GM18909 (cell line): ENCODE results near the gene RACGAP1.

Experiments
- ATAC-seq: cut with Tn5 transposase; IDR thresholded peaks from one replicate; pipeline ENCODE4 v1.9.1; 2021; ENCODE audit warnings: mild to moderate bottlenecking; ENCODE audit not compliant: unreplicated experiment, poor library complexity

Gene RACGAP1

GRCh38 chr12:49972641-49973360 lies 52.5 kb downstream of the RACGAP1 start, which contains the start of gene AQP6:
Gene AQP6 (plus strand): TSS chr12:49972947. CDS start chr12:49973174, 227 bp downstream.
- no peak for ATAC-seq

DNA sequence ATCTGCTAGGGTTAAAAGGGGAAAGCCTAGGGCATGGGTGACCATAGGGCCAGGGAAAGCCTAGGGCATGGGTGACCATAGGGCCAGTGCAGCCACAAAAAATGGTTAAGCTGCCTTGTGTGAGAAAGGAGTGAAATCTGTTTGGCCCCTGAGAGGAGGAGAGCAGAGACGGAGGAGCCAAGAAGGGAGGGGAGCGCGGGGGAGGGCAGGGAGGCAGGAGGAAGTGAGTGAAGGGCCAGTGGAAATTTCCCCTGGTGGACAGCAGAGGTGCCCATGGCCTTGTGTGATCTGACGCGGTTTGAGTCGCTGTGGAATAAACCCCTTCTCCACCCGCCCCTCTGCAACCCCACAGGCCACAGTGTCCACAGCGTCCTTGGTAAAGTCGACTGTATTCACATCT lies 53.2 kb downstream of the RACGAP1 start:
- no peak for ATAC-seq

- ATAC-seq: no peak
These were observed 54.2 kb downstream of the RACGAP1 start for GRCh38 chr12:49971141-49971540.

DNA sequence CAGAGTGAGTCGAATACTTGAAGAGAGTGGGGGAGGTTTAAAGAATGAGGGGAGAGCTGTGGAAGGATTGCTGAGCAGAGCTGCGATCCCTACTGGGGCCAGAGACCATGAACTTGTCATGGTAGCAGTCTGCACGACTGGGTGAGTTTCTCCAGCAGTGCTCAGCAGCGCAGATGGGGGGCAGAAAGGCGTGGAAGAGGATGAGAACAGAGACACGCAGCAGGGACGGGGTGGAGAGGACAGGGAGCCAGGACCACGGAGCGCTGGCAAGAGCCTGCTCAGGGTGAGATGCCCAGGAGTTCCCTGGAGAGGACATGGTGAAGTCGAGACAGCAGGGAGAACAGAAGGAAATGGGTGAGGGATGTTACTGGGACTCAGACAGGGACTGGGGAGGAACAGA lies 54.6 kb downstream of the RACGAP1 start:
- no peak for ATAC-seq

- ATAC-seq: no peak
These were observed 55.5 kb downstream of the RACGAP1 start for GRCh38 chr12:49969651-49970429.

- no peak for ATAC-seq
These were observed 56.3 kb downstream of the RACGAP1 start for GRCh38 chr12:49969027-49969426.

- ATAC-seq: no peak
These were observed 56.8 kb downstream of the RACGAP1 start for GRCh38 chr12:49968471-49968870.

GRCh38 chr12:49967777-49968250 lies 57.5 kb downstream of the RACGAP1 start:
- no peak for ATAC-seq

GRCh38 chr12:49967042-49967776 lies 58.1 kb downstream of the RACGAP1 start:
- ATAC-seq: peak; percentile 71

- ATAC-seq: no peak
These were observed 58.7 kb downstream of the RACGAP1 start for GRCh38 chr12:49966511-49967041.

GRCh38 chr12:49965836-49966235 lies 59.5 kb downstream of the RACGAP1 start:
- ATAC-seq: no peak

DNA sequence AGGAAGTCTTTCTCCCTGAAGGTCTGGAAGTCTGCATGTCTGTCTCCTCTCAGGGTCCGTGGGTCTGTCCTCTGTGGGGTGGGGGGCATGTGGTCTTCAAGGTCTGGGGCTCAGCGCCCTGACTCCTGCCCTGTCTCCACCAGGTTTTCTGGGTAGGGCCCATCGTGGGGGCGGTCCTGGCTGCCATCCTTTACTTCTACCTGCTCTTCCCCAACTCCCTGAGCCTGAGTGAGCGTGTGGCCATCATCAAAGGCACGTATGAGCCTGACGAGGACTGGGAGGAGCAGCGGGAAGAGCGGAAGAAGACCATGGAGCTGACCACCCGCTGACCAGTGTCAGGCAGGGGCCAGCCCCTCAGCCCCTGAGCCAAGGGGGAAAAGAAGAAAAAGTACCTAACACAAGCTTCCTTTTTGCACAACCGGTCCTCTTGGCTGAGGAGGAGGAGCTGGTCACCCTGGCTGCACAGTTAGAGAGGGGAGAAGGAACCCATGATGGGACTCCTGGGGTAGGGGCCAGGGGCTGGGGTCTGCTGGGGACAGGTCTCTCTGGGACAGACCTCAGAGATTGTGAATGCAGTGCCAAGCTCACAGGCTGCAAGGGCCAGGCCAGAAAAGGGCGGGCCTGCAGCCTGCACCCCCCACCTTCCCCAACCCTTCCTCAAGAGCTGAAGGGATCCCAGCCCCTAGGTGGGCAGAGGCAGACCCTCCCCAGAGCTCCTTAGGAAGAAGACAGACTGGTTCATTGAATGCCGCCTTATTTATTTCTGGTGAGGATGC lies 60.3 kb downstream of the RACGAP1 start:
- no peak for ATAC-seq

- ATAC-seq: no peak
These were observed 61.1 kb downstream of the RACGAP1 start for GRCh38 chr12:49963976-49964815.

DNA sequence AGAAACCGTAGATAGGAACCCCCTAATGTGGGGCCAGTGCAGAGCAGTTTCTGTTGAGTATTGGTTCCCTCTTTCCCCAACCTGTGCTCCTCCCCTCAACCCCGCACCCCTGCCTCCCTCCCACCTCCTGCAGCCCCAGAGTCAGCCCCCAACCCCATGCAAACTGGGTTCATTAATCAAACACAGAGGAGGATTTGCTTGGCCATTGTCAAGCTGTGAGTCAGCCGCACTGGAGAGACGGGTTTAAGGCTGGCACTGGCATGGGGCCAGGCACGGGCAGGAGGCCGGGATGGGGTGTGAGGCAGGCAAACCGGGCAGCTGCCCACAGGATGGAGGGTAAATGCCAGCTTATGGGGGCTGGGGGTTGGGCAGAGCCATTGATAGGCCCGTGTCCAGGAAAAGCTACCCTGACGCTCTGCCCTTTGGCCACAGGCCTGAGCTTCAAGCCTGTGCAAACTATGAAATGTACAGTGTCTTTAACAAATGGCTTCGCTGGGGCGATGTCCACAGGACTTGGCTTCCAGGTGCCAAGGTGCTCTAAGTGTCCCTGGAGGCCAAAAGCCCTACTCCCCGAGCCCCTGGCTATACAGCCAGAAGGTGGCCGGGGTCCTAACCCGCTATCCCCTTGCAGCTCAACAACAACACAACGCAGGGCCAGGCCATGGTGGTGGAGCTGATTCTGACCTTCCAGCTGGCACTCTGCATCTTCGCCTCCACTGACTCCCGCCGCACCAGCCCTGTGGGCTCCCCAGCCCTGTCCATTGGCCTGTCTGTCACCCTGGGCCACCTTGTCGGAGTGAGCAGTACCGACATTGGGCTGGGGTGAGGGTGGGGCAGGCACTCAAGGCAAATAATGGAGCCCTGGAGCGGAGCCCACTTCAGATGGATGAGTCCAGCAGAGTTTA lies 62.2 kb downstream of the RACGAP1 start:
- ATAC-seq: no peak

- no peak for ATAC-seq
These were observed 63.1 kb downstream of the RACGAP1 start for GRCh38 chr12:49961993-49962764.

- no peak for ATAC-seq
These were observed 64.0 kb downstream of the RACGAP1 start, which contains the start of gene AQP5 for GRCh38 chr12:49961111-49961922. Gene AQP5 (plus strand): TSS chr12:49961872. CDS start chr12:49962018, 146 bp downstream.
